HG02981 (cell line): ENCODE data around the gene POLG2.

Experiments used
- ATAC-seq: cut with Tn5 transposase; IDR thresholded peaks from one replicate; pipeline ENCODE4 v1.9.1; 2021; ENCODE audit warnings: mild to moderate bottlenecking, moderate library complexity; ENCODE audit not compliant: unreplicated experiment

Gene POLG2

GRCh38 chr17:64496786-64497564 is at the start of gene POLG2:
Gene POLG2, minus strand, starts transcription at chr17:64497054. Its CDS starts 86 bp downstream, at chr17:64496968.
- ATAC-seq = peak; percentile 77

- ATAC-seq = no peak
These were observed 47.9 kb upstream of the POLG2 start for GRCh38 chr17:64544742-64545141.

- no peak for ATAC-seq
These were observed 43.4 kb upstream of the POLG2 start for GRCh38 chr17:64540118-64540776.

GRCh38 chr17:64538508-64539130 is 41.8 kb upstream of the POLG2 start:
- ATAC-seq = no peak

GRCh38 chr17:64537488-64537887 is 40.6 kb upstream of the POLG2 start:
- no peak for ATAC-seq

- no peak for ATAC-seq
These were observed 40.1 kb upstream of the POLG2 start for GRCh38 chr17:64536913-64537312.

GRCh38 chr17:64535357-64535756 is 38.5 kb upstream of the POLG2 start:
- no peak for ATAC-seq

- no peak for ATAC-seq
These were observed 37.3 kb upstream of the POLG2 start for GRCh38 chr17:64534187-64534586.

GRCh38 chr17:64533784-64534183 is 36.9 kb upstream of the POLG2 start:
- ATAC-seq = no peak

GRCh38 chr17:64532409-64532808 is 35.6 kb upstream of the POLG2 start:
- ATAC-seq = no peak

GRCh38 chr17:64531955-64532371 is 35.1 kb upstream of the POLG2 start:
- ATAC-seq = no peak

- ATAC-seq = no peak
These were observed 32.4 kb upstream of the POLG2 start for GRCh38 chr17:64529221-64529620.

GRCh38 chr17:64527914-64528313 is 31.1 kb upstream of the POLG2 start:
- no peak for ATAC-seq

GRCh38 chr17:64520359-64520758 is 23.5 kb upstream of the POLG2 start:
- ATAC-seq = no peak

- no peak for ATAC-seq
These were observed 22.7 kb upstream of the POLG2 start for GRCh38 chr17:64519601-64520000.

GRCh38 chr17:64515829-64516228 is 19.0 kb upstream of the POLG2 start:
- no peak for ATAC-seq

GRCh38 chr17:64515419-64515818 is 18.6 kb upstream of the POLG2 start:
- ATAC-seq = no peak

GRCh38 chr17:64509179-64509578 is 12.3 kb upstream of the POLG2 start:
- ATAC-seq = no peak

GRCh38 chr17:64508683-64509082 is 11.8 kb upstream of the POLG2 start:
- no peak for ATAC-seq

- peak; percentile 19 for ATAC-seq
These were observed 10.5 kb upstream of the POLG2 start for GRCh38 chr17:64507413-64507782.

- ATAC-seq = peak; percentile 56
These were observed 9.9 kb upstream of the POLG2 start, which contains the start of gene CEP95 for GRCh38 chr17:64506576-64507412. Gene CEP95, plus strand, starts transcription at chr17:64506977. Its CDS starts 121 bp downstream, at chr17:64507098.
